Measurements from ENCODE around the gene EYA2.

DNA sequence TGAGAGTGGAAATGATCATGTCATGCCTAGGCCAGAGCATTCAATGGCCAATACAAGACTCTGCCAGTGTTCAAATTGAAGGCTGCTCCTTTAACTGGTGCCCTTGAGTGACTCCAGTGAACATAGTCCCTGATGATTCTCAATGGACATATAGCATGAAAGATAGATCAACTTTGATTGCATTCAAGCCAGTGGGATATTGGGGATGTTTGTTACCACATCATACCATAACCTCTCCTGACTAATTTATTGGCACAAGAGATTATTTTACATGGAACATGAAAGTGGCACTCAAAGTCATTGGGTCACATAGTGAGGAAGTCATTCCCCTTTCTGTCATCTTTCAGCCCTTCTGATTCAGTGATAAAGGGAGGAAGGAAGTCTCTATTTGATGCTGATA, 139.0 kb downstream of the EYA2 start:
- TF ChIP-seq, protein P1, sequence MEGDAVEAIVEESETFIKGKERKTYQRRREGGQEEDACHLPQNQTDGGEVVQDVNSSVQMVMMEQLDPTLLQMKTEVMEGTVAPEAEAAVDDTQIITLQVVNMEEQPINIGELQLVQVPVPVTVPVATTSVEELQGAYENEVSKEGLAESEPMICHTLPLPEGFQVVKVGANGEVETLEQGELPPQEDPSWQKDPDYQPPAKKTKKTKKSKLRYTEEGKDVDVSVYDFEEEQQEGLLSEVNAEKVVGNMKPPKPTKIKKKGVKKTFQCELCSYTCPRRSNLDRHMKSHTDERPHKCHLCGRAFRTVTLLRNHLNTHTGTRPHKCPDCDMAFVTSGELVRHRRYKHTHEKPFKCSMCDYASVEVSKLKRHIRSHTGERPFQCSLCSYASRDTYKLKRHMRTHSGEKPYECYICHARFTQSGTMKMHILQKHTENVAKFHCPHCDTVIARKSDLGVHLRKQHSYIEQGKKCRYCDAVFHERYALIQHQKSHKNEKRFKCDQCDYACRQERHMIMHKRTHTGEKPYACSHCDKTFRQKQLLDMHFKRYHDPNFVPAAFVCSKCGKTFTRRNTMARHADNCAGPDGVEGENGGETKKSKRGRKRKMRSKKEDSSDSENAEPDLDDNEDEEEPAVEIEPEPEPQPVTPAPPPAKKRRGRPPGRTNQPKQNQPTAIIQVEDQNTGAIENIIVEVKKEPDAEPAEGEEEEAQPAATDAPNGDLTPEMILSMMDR (IDR thresholded peaks at IDR 0.05) = no peak
- no peak for TF ChIP-seq POLR2A (IDR thresholded peaks at IDR 0.05)
